Keratinocyte (primary cell): Measurements from ENCODE around the gene CWH43. TPM values are rescaled to one million over a fixed set of nuclear protein-coding genes. Genes with fewer than 3 reads are reported as not detected.
"Not testable (repeated sequence)": the region's sequence is repeated elsewhere in the genome, so short reads cannot be mapped to it uniquely, and the experiment has no call there.

Source experiments
- DNase-seq: peaks from one replicate; pipeline ENCODE4 v3.0.0-alpha.2; 2011; ENCODE audit warnings: low read depth, missing footprints, low spot score
- FAIRE-seq: peaks from 2 replicates; lab custom pipeline; 2011; peaks lifted over from hg19 to GRCh38; lab: Jason Lieb, UNC
- H2AFZ ChIP-seq: 2 replicates; pipeline ENCODE4 v1.6.0; 2012; ENCODE audit warnings: low read length, control low read depth, inconsistent platforms; ENCODE audit not compliant: control insufficient read depth
- H3K27ac ChIP-seq: 2 replicates; pipeline ENCODE4 v1.5.1; 2011; ENCODE audit warnings: low read length; ENCODE audit not compliant: control insufficient read depth, insufficient read depth
- H3K27me3 ChIP-seq: 3 replicates; pipeline ENCODE4 v1.6.0; 2011; ENCODE audit warnings: low read length; ENCODE audit not compliant: control insufficient read depth, insufficient read depth; ENCODE audit errors: extremely low read depth
- H3K36me3 ChIP-seq, 2 experiments: 2 replicates in 1 of 2; 3 replicates in 1 of 2; pipeline ENCODE4 v1.5.1; 2011; ENCODE audit warnings: low read length in 2 of 2, mild to moderate bottlenecking in 1 of 2; ENCODE audit not compliant: control insufficient read depth in 2 of 2, insufficient read depth in 2 of 2; ENCODE audit errors: extremely low read depth in 1 of 2
- H3K4me1 ChIP-seq: 3 replicates; pipeline ENCODE4 v1.5.1; 2011; ENCODE audit warnings: low read length; ENCODE audit not compliant: control insufficient read depth, insufficient read depth; ENCODE audit errors: extremely low read depth
- H3K4me2 ChIP-seq: 3 replicates; pipeline ENCODE4 v1.6.0; 2011; ENCODE audit warnings: low read depth, low read length; ENCODE audit not compliant: control insufficient read depth, insufficient read depth; ENCODE audit errors: extremely low read depth
- H3K4me3 ChIP-seq, 3 experiments: fragments of 200-600 bp in 1 of 3; sonication (generic) in 1 of 3; 2 replicates in 2 of 3; 3 replicates in 1 of 3; pipeline ENCODE4 v1.5.1; 2011 to 2016; ENCODE audit warnings: low read length in 3 of 3, mild to moderate bottlenecking in 3 of 3, control low read depth in 2 of 3, inconsistent platforms in 1 of 3, low read depth in 1 of 3, mixed read lengths in 1 of 3, mixed run types in 1 of 3, moderate library complexity in 1 of 3; ENCODE audit not compliant: control insufficient read depth in 2 of 3, insufficient read depth in 2 of 3; ENCODE audit errors: extremely low read depth in 1 of 3
- H3K79me2 ChIP-seq: 2 replicates; pipeline ENCODE4 v1.6.0; 2012; ENCODE audit warnings: low read length; ENCODE audit not compliant: control insufficient read depth, insufficient read depth
- H3K9ac ChIP-seq: 3 replicates; pipeline ENCODE4 v1.6.0; 2011; ENCODE audit warnings: low read length; ENCODE audit not compliant: control insufficient read depth, insufficient read depth; ENCODE audit errors: extremely low read depth
- H3K9me1 ChIP-seq: 3 replicates; pipeline ENCODE4 v1.6.0; 2011; ENCODE audit warnings: low read length; ENCODE audit not compliant: control insufficient read depth, insufficient read depth; ENCODE audit errors: extremely low read depth
- H3K9me3 ChIP-seq: 2 replicates; pipeline ENCODE4 v1.5.1; 2012; ENCODE audit warnings: low read depth, low read length; ENCODE audit not compliant: control insufficient read depth
- H4K20me1 ChIP-seq: 3 replicates; pipeline ENCODE4 v1.6.0; 2011; ENCODE audit warnings: low read length; ENCODE audit not compliant: control insufficient read depth, insufficient read depth; ENCODE audit errors: extremely low read depth
- dilution Hi-C: fragments of 300-500 bp; cut with MboI; formaldehyde crosslinking; loops from one replicate; pipeline ENCODE4 v1.7.0; 2020; ENCODE audit warnings: low sequenced_read_pairs; ENCODE audit not compliant: extremely low pct_ligation_motif_present
- polyA plus RNA-seq, 5 experiments: library from polyadenylated mRNA; depleted of rRNA in 3 of 5; stranded (reverse) in 3 of 5; stranded (forward) in 1 of 5; unstranded in 1 of 5; fragments of >200 nt; gene quantifications; 1 replicate in 1 of 5; 2 replicates in 3 of 5; 3 replicates in 1 of 5; pipeline versions ENCODE4 v1.2.1 to v1.2.3, GENCODE V29; 2011 to 2012; ENCODE audit warnings: missing spikeins in 2 of 5, low read depth in 1 of 5, low replicate concordance in 1 of 5
- small RNA-seq, 3 experiments: library from RNA; depleted of rRNA; stranded (forward); fragments of <200 nt; gene quantifications; one replicate each; pipeline ENCODE3, GENCODE V24; 2012; ENCODE audit warnings: low read depth in 3 of 3, low replicate concordance in 1 of 3; ENCODE audit not compliant: insufficient read length in 3 of 3

Gene CWH43
- polyA plus RNA-seq, 1 donor (not counting 4 experiments of a cell fraction or from before 2014, with no cell fraction given), result 10.9 TPM

GRCh38 chr4:49110579-49110978 is 124.5 kb downstream of the CWH43 start:
- dilution Hi-C loops, FAIRE-seq: not testable (repeated sequence)
- H3K9me3 ChIP-seq, result peaks cover 45% of the 10 kb centered on the region

More at GRCh38 chr4:49110579-49110978, 124.5 kb downstream of the CWH43 start:
- DNase-seq, H3K4me3 ChIP-seq, H3K9me1 ChIP-seq, H3K4me2 ChIP-seq, H3K27ac ChIP-seq, H3K9ac ChIP-seq, H3K36me3 ChIP-seq, H3K79me2 ChIP-seq, H4K20me1 ChIP-seq, H3K27me3 ChIP-seq, H2AFZ ChIP-seq, H3K4me1 ChIP-seq: not testable (repeated sequence)

Small RNA genes within 50 kb of the gene (small RNA-seq; reads per million reads assigned to genes)
- gene AC020593.1, result 0 reads per million in 3 experiments

Other genes with a start within 250 kb of the CWH43 start
- 29.4 to 40.4 TPM (median 29.6 TPM) in 3 replicates for gene FRYL, start 206.0 kb upstream of the CWH43 start, polyA plus RNA-seq
- 130 to 199 TPM (median 168 TPM) in 3 replicates for gene OCIAD1, start 155.2 kb upstream of the CWH43 start, polyA plus RNA-seq
- 363 to 407 TPM (median 373 TPM) in 3 replicates for gene OCIAD2, start 79.5 kb upstream of the CWH43 start, polyA plus RNA-seq